GM12872 (cell line): ENCODE measurements around the gene ZNF646.

Experiments
- CTCF ChIP-seq: IDR thresholded peaks from 3 replicates; pipeline ENCODE4 v1.5.1; 2011; ENCODE audit warnings: low read depth, mild to moderate bottlenecking, low read length, moderate library complexity; ENCODE audit not compliant: insufficient read depth

ZNF646 gene

GRCh38 chr16:31127182-31127581 lies 53.0 kb downstream of the ZNF646 start:
- TF ChIP-seq CTCF: no peak

DNA sequence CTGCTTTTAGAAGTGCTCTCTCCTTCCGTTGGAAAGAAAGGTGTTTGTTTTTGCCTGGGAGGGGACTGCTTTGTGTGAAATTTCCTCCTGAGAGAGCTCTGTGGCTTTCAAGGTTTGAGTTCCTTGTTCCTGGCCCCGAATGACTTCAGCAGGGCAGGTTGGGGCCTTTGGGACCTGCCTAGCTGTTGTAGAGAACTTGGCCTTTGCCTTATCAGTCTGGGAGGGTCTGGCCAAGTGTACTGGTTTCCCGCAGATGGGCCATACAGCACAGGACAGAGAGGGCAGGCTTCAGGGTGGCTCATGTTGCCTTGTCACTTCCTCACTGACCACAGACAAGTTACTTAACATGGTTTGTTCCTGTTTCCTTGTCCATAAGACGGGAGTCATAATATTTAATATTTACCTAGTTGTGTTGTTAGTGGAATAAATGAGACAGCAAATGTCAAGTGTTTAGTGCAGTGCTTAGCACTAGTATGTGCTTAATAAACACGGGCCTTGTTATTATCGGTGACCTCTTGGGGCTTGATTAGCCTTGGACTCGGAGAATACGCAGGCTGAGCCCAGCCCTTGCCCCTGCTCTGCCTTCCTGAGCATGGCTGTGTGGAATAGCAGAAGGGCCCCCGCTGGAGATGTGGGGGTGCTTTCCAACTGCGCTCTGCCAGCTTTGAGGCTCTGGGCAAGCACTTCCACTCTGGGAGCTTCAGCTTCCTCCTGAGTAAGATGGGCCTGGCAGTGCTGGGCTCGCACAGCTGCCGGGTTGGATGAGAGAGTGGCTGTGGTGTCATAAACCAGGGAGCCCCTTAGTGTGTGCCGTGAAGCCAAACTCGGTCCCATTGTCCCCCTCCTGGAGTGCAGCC lies 54.7 kb downstream of the ZNF646 start:
- TF ChIP-seq CTCF: no peak

- no peak for TF ChIP-seq CTCF
Observed at GRCh38 chr16:31129568-31130335, 55.5 kb downstream of the ZNF646 start.

DNA sequence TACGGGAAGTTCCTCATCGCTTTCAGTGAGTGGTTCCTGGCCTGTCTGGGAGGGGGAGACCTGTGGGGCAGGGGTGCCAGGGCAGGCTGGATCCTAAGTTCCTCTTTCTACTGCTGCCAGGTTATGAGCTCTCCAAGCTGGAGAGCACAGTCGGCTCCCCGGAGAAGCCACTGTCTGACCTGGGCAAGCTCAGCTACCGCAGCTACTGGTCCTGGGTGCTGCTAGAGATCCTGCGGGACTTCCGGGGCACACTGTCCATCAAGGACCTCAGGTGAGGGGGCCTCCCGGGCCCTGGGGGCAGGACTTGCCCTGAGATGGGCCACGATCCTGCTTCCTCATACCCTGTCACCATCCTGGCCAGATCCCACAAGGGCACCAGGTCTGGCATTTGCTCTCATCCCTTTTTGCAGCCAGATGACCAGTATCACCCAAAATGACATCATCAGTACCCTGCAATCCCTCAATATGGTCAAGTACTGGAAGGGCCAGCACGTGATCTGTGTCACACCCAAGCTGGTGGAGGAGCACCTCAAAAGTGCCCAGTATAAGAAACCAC lies 56.2 kb downstream of the ZNF646 start:
- no peak for TF ChIP-seq CTCF

DNA sequence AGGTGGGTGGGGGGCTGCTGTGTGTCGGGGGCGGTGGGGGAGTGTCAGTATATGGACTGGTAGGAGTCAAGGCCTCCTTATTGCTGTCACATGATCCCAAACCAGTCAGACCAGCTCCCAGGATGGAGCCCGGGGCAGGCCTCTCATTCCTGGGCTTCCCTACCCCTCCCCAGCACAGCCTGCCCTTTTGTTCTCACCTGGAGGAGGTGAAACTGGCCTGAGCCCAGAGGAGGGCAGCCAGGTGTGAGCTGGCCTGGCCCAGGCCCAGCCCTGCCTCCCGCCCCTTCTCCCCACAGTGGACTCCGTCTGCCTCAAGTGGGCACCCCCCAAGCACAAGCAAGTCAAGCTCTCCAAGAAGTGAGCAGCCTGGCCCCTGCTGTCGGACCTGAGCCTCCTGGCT lies 56.7 kb downstream of the ZNF646 start:
- no peak for TF ChIP-seq CTCF

DNA sequence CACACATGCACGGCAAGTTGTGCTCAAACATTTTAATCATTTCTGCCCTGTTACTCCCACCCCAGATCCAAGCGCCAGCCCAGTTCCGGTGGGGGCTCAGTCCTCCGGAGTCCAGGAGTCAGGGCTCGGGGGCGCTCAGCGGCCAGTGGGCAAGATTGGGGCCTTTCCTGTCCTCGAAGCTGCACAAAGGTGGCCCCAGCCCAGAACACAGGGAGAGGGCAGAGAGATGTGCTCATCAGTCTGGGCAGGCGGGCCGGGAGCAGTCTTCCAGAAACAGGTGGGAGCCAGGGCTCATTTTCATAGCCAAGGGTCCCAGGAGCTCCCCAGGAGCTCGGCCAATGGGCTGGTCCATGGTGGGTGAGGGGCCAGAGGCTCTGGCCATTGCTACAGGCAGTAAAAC lies 57.2 kb downstream of the ZNF646 start:
- no peak for TF ChIP-seq CTCF

- no peak for TF ChIP-seq CTCF
Observed at GRCh38 chr16:31131841-31132271, 57.6 kb downstream of the ZNF646 start.
